ENCODE results near the gene CKAP2. TPM values are rescaled to one million over a fixed set of nuclear protein-coding genes. Genes with fewer than 3 reads are reported as not detected.
"Not testable (repeated sequence)": the region's sequence is repeated elsewhere in the genome, so short reads cannot be mapped to it uniquely, and the experiment has no call there.

The CKAP2 gene, protein sequence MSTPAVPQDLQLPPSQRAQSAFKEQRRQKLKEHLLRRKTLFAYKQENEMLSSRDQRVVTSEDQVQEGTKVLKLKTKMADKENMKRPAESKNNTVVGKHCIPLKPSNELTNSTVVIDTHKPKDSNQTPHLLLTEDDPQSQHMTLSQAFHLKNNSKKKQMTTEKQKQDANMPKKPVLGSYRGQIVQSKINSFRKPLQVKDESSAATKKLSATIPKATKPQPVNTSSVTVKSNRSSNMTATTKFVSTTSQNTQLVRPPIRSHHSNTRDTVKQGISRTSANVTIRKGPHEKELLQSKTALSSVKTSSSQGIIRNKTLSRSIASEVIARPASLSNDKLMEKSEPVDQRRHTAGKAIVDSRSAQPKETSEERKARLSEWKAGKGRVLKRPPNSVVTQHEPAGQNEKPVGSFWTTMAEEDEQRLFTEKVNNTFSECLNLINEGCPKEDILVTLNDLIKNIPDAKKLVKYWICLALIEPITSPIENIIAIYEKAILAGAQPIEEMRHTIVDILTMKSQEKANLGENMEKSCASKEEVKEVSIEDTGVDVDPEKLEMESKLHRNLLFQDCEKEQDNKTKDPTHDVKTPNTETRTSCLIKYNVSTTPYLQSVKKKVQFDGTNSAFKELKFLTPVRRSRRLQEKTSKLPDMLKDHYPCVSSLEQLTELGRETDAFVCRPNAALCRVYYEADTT
- total RNA-seq = 10 to 100 TPM in 1 of 2 donors, 1 to 10 TPM in 1; 7.2 to 14.5 TPM
- long read RNA-seq, transcript CKAP2-201 (9 exons, 3,375 nt) = major isoform, 9 of 17 reads
- long read RNA-seq, partial matches to known transcripts = 8 of 17 reads
- long read RNA-seq, other reads (novel, unspliced or antisense) = 0 of 17 reads

DNA sequence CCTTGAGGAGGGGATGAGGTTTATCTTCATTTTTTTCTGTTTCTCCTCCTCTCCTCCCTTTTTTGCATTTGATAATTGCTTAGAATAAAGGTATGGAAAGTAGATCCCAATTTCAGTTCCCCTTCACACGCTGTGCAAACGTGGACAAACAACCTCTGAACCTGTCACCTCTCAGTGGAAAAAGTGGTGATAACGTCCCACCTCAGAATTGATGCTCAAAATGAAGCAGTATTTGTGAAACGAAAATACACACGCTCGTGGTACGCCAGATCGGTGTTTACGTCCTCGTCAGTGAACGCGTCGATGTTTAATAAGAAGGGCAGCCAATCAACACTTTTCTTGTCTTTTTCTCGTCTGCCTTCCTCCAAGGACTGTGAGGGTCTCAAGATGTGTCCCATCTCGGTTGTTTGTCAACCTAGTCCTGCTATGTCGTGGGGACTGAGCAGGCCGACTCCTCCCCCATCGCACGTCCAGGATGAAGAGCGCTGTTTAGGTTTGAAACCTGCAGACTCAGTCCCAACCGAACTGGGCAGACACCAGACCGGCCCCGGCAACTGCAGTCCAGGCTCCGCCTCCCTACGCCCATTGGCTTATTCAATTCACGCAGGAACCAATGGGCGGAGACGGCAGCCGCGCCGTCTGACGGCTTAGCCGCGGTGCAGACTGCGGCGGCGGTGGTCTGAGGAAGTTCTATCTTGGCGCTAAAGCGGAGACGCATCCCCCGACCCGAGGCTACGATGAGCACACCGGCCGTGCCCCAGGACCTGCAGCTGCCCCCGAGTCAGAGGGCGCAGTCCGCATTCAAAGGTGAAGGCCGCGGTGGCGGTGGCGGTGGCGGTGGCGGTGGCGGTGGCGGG, at the start of gene CKAP2:
TSS of gene CKAP2 (plus strand) at position 659 of the 857 bp plus-strand sequence. CDS start at position 738, 79 bp downstream.
- DNase-seq = peak; percentile 97
- intact Hi-C loops (cut with DNase I, micrococcal nuclease) = loop anchor here in 1 of 2 donors (10.0 kb wide), 1 partner anchor 200 kb away; the partner anchor contains the start of gene SUGT1
- peak; percentile 87 for ATAC-seq

DNA sequence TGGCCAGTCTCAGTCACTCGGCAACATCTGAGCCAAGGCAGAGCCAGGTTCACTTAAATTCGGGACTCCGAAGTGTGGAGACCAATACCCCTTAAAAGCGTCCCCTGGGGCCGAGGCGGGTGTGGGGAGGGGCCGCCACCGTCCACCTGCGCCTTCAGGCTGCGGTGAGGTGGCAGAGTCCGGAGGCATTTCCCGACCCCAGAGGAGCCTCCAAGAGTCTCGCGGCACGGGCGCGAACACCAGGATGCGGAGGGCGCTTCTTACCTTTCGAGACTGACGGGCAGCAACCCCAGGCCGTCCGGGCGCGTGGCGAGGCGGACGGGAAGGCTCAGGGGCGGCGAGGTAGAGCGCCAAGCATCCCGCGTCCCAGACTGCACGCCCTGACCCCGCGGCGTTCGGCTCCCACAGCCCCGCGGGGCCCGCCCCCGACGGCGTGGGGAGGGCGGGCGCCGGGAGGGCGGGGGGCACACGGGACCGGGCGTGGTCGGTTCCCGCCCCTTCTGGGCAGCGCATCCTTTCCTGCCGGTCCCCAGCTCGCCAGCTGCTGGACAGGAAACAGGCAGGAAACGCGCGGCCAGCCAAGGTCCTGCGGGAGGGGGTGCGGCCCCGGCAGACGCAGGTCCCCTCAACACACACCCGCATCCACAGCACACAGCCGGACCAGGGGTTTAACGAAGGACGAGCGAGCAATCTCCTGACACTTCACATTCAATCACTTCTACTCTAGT, 49.3 kb upstream of the CKAP2 start, which contains the start of gene THSD1:
TSS of gene THSD1 (minus strand) at position 406 of the 728 bp plus-strand sequence. CDS start 3,572 bp downstream, outside the sequence.
- DNase-seq = peak in 1 of 2 donors; percentile 36
- intact Hi-C loops (cut with DNase I, micrococcal nuclease) = no loop called here
- ATAC-seq = peak; percentile 70

DNA sequence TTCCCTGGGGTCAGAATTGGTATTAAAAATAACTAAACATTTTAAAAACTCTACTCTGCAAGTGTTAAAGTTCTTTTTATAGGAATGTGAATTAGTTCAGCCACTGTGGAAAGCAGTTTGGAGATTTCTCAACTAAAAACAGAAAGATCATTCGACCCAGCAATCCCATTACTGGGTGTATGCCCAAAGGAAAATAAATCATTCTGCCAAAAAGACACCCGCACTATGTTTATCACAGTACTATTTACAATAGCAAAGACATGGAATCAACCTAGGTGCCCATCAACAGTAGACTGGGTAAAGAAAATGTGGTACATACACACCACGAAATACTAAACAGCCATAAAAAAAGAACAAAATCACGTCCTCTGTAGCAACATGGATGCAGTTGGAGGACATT, 48.6 kb upstream of the CKAP2 start:
- intact Hi-C loops (cut with DNase I, micrococcal nuclease) = no loop called here
- no peak for ATAC-seq
- DNase-seq = no peak

DNA sequence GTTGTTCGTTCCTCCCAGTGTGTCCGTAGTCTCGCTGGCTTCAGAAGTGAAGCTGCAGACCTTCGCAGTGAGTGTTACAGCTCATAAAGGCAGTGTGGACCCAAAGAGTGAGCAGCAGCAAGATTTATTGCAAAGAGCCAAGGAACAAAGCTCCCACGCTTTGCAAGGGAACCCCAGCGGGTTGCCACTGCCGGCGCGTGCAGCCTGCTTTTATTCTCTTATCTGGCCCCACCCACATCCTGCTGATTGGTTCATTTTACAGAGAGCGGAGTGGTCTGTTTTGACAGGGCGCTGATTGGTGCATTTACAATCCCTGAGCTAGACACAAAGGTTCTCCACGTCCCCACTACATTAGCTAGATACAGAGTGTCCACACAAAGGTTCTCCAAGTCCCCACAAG, 47.8 kb upstream of the CKAP2 start:
- DNase-seq; intact Hi-C loops (cut with DNase I, micrococcal nuclease); ATAC-seq: not testable (repeated sequence)

DNA sequence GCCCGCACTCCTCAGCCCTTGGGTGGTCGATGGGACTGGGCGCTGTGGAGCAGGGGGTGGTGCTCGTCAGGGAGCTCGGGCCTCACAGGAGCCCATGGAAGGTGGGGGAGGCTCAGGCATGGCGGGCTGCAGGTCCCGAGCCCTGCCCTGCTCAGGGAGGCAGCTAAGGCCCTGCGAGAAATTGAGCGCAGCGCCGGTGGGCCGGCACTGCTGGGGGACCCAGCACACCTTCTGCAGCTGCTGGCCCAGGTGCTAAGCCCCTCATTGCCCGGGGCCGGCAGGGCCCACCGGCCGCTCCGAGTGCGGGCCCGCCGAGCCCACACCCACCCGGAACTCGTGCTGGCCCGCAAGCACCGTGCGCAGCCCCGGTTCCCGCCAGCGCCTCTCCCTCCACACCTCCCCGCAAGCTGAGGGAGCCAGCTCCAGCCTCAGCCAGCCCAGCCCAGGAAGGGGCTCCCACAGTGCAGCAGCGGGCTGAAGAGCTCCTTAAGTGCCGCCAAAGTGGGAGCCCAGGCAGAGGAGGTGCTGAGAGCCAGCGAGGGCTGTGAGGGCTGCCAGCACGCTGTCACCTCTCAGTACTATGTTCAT, 47.1 kb upstream of the CKAP2 start:
- ATAC-seq; intact Hi-C loops (cut with DNase I, micrococcal nuclease); DNase-seq: not testable (repeated sequence)

DNA sequence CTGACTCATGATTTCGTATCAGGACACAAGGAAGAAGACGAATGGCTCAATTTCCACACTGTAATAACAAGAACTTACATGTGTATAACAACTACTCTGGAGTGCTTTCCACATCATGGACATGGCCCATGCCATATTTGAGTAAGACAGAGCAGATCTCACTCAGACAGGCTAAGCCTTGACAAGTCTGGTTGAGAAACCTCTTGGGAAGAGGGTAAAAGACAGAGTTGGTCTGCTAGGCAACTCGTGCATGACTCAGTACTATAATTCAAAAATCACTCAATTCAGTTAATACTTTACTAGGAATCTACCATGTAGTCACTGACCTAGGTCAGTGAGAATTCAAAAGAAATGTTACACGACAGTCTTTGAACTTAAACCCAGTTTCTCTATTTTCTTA, 43.6 kb upstream of the CKAP2 start:
- DNase-seq (no peak), ATAC-seq (no peak)

DNA sequence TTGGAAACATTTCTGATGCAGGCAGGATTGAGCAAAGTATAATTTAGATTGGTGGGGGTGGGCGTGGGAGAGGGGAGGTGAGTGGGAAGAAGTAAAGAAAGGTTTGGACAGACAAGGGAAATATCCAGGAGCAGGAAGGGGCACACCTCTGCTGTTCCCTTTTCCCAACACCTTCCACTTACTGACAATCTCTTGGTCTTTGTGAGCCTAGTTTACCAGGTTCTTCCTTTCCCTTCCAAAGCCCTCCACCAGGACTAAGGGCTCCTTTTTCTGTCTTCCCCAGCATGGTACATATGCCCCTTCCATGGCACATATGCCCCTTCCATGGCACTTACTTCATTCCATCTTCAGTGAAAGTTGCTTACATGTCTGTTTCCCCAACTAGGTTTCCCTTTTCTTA, 43.1 kb upstream of the CKAP2 start:
- no peak for ATAC-seq
- DNase-seq = no peak
- intact Hi-C loops (cut with DNase I, micrococcal nuclease) = no loop called here

More for the DNA sequence above, 43.6 kb upstream of the CKAP2 start:
- intact Hi-C loops (cut with DNase I, micrococcal nuclease) = no loop called here

DNA sequence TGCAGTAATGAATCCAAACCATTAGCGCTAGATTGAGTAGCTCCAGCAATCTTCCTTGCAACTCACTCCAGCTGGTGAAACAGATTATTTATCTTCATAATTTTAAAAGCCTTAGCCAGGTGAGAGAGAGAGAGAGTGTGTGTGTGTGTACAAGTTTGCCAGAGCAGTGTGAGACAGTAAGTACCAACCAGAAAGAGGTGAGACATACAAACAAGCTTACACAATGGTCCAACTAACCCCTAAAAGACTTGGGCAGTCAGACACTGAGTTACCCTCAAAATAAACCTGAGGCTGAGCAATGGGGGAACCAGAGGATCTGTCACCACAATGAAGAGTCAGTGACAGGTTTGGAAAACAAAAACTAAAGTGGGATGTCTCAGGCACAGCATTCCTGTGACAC, 41.2 kb upstream of the CKAP2 start:
- DNase-seq (no peak), ATAC-seq (no peak)
- intact Hi-C loops (cut with DNase I, micrococcal nuclease) = no loop called here

DNA sequence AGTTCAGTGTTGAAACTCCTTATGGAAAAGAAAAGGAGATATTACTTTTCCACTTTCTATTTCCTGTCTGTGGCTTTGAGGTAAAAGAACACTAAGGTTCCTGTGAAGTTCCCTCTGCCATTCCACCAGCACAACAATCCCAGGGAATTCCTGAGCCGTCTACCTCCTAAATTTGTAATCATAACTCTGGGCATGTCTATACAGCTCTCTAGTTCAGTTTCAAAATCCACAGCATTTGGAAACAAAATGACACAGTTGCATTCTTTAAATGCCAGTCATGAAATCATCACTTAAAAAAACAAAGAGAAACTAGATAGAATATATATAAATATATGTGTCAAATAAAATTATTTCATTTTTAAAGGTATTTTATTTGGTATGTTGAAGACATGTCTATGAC, 40.3 kb upstream of the CKAP2 start:
- intact Hi-C loops (cut with DNase I, micrococcal nuclease) = no loop called here
- DNase-seq (no peak), ATAC-seq (no peak)

DNA sequence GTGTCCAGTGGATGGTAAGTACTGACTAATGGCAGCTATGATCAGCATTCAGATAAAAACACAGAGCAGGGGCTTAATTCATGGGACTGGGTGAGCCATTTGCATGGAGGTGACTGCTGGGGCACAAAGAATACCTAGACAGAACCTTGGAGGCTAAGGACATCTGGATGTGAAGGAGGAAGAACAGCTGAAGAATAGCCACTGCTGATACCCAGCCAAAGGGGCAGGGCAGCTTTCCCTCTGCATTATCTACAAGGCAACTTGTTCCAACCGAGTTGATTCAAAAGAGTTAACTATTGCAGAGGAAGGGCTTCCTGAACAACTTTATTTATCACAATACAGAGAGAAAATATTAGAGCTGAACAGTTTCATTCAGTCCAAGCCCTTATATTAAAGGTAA, 36.2 kb upstream of the CKAP2 start:
- DNase-seq (no peak), ATAC-seq (no peak)
- intact Hi-C loops (cut with DNase I, micrococcal nuclease) = no loop called here

DNA sequence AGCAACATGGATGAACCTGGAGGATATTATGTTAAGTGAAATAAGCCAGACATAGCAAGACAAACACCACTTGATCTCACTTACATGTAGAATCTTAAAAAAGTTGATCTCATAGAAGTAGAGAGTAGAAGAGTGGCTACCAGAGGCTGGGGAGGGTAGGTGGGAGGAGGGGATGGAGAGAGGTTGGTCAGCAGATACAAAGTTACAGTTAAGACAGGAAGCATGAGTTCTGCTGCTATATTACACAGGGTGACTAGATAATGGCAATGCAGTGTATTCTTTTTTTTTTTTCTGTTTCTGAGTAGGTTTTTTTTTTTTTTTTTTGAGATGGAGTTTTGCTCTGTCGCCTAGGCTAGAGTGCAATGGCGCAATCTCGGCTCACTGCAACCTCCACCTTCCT, 34.1 kb upstream of the CKAP2 start:
- intact Hi-C loops (cut with DNase I, micrococcal nuclease) = no loop called here
- DNase-seq = no peak
- ATAC-seq = no peak

DNA sequence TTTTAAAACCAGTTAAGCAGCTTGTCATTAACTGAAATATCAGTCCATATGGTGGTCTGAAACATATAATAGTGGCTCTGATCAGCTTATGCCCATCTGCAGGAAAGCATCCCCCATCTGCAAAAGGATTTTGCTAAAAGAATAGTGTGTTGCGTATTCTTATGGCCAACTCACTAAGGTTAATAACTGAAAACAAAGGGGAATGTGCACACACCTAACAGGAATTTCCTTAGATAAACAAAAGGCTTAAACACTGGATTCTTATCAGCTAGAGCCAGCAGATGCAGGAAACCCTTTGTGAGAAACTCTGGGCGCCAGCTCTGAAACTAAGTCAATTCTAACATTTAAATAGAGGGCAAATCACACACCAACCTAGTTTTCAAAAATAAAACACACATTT, 27.0 kb upstream of the CKAP2 start:
- intact Hi-C loops (cut with DNase I, micrococcal nuclease) = no loop called here
- no peak for DNase-seq
- peak; percentile 73 for ATAC-seq

DNA sequence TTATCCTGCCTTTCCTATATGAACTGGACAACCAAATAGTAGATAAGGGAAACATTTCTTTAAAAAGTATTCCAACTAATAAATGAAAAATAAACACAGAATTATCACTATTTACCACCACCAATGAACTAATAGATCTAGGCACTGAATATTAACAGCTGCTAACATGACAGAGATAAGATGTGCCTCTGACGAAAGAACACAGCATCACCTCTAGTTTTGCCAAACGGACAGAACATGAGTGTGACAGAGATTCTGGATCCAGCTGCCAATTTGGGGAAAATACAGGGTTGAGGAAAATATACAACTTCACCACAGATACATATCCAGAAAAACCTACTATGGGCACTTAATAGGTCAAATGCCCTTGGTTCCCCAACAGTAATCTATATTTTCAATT, 22.8 kb upstream of the CKAP2 start:
- intact Hi-C loops (cut with DNase I, micrococcal nuclease) = no loop called here
- DNase-seq (no peak), ATAC-seq (no peak)

DNA sequence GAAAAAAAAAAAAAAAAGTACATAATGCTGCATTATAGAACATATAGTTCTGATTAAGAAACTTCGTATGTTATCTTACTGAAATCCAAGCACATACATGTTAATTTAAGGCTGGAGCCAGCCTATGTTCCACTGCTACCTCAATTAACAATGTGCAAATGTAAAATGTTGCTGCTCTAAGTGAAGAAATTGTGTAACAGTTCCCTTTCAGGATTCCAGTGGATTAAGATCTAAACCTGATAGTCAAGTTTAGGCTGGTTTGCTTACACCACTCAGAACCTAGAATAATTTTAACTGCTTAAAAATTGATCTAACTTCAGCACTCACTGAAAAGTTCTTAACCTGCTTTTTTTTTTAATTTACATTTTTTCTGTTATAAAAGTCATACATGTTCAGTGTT, 9.0 kb upstream of the CKAP2 start:
- ATAC-seq = no peak
- intact Hi-C loops (cut with DNase I, micrococcal nuclease) = no loop called here
- no peak for DNase-seq

DNA sequence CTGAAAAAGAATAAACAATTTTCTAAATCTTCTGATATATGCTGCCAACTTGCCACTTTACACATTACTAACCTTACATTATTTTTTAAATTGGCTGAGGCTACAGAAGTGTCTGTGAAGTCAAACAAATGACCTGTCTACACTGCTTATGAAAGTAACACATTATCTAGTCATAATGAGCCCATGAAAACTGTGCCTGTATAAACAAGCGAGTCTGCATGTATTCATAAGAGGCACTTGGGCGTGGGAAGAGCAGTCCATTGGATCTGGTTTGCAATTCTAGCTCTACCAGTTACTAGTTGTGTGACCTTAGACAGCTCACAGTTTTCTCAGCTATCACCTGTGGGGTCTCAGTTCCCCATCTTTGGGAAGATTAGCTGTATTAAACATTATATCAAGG, 7.9 kb upstream of the CKAP2 start:
- intact Hi-C loops (cut with DNase I, micrococcal nuclease) = no loop called here
- ATAC-seq (no peak), DNase-seq (no peak)

DNA sequence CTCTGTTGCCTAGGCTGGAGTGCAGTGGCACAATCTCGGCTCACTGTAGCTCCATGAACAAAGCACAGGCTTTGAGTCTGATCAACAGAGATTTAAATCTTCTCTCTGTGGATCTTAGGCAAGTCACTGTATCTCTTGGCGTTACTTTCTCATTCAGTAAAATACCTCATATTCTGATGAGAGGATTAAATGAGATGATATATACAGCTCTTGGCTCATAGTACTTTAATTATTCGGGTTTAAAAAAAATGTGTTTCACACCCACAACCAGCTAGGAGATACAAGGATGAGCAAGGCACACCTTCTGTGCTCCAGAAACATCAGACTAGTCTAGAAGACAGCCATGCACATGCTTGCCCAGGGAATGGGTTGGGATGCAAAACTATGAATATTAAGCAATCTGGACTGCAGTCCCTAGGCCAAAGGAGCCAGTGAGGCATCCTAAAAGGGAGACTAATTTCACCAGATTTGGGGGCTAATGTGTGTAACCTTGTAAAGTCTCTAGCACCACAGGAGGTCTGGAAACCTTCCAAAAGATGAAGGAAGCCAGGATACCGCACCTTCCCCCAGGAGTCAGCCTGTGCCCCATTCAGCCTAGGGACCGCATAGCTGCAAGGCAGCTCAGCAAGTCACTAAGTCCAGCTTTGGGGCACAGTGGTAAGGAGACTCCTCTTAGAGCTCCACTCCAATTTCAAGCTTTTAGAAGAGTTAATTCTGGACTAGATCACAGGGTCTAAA, 7.3 kb upstream of the CKAP2 start:
- ATAC-seq = no peak
- intact Hi-C loops (cut with DNase I, micrococcal nuclease) = no loop called here
- no peak for DNase-seq

DNA sequence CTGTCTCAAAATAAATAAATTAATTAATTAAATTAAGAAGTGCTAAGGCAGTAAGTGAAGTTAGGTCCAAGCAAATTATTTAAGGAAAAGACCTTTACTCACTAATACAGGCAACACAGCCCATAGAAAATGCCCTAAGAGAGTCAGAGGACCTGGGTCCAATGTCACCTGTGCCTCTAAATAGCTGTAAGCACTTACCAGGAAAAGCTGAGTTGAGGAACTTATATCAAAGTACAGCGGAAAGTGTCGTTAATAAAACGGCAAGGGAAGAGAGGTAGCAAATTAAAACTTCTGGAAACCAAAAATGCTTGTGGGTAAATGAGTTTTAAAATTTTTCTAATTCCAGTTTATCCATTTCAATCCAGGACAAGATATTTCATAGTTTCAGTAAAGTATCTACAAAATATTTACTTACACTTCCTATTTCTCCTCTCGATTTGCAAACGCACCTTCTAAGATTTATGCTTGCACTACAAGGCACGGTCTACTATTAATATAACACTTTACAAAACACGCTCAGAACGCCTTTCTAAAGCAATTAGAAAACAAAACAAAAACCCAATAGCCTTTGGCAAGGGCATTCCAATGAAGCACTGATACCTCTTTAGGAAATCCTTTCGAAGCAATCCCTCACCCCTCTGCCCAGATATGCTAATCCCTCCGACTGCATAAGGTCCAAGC, 5.8 kb upstream of the CKAP2 start:
- ATAC-seq (peak; percentile 43), DNase-seq (no peak)
- intact Hi-C loops (cut with DNase I, micrococcal nuclease) = loop anchor here in 1 of 2 donors (10.0 kb wide), 1 partner anchor 205 kb away; the partner anchor contains the start of gene SUGT1
